NCI-H82 (cell line): Measurements from ENCODE around the gene C11orf71.

Source experiments
- DNase-seq: peaks from one replicate; lab custom pipeline; 2025; lab: John Stamatoyannopoulos, UW

Gene C11orf71

DNA sequence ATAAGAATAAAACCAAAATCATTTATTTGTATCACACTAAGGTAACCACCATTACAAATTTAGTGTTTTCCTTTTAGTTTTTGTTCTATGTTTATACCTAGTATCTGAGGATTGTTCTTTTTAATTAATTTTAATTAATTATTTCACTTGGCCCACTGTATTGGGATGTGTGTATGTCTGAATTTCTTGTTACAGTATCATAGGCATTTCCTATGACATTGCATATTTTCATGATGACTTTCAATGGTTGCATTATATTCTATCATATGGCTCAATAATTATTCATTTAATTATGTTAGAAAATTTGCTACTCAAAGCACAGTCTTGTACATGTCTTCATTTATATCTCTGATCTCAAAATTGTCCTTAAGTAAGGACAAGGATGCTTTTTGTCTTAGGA, 41.0 kb downstream of the C11orf71 start:
- DNase-seq, result no peak

DNA sequence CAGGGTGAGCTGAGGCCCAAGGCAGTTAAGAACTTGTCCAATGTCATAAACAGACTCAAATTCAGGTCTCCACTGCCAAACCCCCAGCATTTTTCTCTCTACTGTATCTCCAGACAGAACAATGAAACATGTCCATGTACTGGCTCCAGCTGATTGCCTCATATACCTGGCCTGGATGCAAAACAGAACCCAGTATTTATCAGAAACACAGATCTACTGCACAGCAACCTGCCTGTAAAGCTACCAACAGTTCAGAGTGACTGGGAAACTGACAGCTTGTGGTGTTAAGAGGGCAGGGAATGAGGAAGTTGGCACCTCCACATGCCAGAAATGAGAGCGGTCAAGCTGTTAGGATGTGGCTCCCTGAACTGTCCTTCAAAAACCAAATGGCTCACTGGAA, 41.6 kb downstream of the C11orf71 start:
- no peak for DNase-seq

- no peak for DNase-seq
Observed at GRCh38 chr11:114354076-114354475, 46.2 kb downstream of the C11orf71 start.

DNA sequence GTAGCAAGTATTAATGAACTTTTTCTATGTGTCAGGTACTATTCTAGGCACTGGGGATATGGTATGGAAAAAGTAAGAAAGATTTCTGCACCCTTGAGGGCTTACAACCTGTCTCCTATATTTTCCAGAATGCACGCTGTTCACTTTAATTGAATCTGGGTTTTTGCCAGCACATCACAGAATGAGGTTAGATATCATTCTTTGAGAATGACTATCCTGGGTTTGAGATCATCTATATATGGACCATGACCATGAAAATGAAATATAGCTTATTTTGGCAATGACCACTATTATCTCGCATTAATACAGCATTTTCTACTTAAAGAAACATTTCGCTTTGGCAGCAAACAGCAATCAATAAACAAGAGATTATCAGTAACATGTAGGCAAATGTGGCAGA, 46.9 kb downstream of the C11orf71 start:
- no peak for DNase-seq

DNA sequence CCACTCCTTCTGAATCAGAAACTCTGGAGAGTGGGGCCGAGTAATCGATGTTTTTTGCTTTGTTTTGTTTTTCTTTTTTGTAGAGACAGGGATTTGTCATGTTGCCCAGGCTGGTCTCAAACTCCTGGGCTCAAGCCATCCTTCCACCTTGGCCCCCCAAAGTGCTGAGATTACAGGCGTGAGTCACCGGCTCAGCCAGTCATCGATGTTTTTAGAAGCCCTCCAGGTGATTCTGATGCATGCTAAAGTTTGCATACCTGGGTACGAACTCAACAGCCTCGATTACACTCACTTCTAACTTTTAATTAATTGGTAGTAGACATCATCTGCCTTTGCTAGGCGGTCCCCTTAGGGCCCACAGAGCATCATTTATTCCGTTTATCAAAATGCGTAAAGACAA, 50.3 kb downstream of the C11orf71 start:
- no peak for DNase-seq
